ENCODE measurements around the gene PLA2G2F.

PLA2G2F gene, protein sequence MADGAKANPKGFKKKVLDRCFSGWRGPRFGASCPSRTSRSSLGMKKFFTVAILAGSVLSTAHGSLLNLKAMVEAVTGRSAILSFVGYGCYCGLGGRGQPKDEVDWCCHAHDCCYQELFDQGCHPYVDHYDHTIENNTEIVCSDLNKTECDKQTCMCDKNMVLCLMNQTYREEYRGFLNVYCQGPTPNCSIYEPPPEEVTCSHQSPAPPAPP

GRCh38 chr1:20138961-20139550 is at the start of gene PLA2G2F:
TSS of gene PLA2G2F (plus strand) at chr1:20139323. CDS start at chr1:20139428, 105 bp downstream.
- ATAC-seq = no peak
- no peak for DNase-seq

- ATAC-seq = no peak
- DNase-seq = no peak
These were observed 49.6 kb upstream of the PLA2G2F start for GRCh38 chr1:20089328-20090077.

DNA sequence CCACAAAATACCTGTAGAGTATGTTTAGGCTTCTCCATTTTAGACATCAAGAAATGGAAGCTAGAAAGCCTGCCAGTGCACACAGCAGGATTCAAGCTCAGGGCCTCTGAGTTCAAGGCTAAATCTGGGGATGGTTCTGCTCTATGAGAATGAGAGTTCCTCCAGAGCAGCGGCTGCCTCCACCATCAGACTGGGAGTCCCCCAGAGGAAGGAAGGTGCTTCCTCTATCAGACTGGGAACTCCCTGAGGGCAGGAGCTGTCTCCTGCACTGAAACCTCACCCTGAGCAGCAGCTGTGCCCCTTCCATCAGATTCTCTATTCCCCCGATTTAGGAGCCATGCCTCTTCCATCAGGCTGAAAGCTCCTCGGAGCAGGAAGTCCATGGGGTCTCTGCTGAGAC is 49.0 kb upstream of the PLA2G2F start:
- ATAC-seq (no peak), DNase-seq (no peak)

DNA sequence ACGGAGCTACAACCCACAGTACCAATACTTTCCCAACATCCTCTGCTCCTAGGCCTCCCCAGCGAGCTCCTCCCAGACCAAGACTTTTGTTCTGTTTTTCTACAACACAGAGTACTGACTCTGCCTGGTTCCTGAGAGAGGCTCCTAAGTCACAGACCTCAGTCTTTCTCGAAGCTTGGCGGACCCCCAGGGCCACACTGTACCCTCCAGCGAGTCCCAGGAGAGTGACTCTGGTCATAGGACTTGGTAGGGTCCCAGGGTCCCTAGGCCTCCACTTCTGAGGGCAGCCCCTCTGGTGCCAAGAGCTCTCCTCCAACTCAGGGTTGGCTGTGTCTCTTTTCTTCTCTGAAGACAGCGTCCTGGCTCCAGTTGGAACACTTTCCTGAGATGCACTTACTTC is 48.5 kb upstream of the PLA2G2F start:
- DNase-seq (no peak), ATAC-seq (no peak)

DNA sequence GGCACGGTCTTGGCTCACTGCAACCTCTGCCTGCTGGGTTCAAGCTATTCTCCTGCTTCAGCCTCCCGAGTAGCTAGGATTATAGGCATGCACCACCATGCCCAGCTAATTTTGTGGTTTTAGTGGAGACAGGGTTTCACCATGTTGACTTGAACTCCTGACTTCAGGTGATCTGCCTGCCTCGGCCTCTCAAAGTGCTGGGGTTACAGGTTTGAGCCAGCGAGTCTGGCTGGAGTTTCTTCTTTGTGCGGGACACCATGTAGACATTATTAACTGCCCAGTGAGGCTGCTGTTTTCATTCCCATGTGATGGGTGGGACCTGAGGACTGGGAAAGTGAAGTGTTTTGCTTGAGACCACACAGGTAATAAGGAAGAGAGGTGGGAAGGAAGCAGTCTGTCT is 45.8 kb upstream of the PLA2G2F start:
- no peak for DNase-seq
- no peak for ATAC-seq

DNA sequence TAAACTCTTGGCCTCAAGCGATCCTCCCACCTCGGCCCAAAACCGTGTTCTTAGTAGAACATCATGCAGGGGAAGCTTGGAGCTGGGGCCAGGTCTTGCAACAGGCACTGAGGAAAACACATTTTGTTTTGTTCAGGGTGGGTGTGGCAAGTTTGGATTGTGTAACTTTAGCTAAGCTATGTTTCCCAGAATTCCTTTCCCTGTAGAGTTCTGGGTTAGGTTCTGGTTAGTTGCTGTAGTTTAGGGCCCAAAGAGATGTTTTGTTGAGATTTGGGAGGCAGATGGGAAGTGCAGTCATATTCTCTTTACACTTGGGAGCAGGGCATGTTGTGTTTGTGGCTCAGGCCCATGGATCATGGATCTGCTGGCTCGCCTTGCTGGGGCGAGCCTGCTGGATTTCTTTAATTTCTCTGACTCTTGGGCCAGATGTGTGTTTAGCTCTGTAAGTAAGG is 45.2 kb upstream of the PLA2G2F start:
- DNase-seq = no peak
- no peak for ATAC-seq

DNA sequence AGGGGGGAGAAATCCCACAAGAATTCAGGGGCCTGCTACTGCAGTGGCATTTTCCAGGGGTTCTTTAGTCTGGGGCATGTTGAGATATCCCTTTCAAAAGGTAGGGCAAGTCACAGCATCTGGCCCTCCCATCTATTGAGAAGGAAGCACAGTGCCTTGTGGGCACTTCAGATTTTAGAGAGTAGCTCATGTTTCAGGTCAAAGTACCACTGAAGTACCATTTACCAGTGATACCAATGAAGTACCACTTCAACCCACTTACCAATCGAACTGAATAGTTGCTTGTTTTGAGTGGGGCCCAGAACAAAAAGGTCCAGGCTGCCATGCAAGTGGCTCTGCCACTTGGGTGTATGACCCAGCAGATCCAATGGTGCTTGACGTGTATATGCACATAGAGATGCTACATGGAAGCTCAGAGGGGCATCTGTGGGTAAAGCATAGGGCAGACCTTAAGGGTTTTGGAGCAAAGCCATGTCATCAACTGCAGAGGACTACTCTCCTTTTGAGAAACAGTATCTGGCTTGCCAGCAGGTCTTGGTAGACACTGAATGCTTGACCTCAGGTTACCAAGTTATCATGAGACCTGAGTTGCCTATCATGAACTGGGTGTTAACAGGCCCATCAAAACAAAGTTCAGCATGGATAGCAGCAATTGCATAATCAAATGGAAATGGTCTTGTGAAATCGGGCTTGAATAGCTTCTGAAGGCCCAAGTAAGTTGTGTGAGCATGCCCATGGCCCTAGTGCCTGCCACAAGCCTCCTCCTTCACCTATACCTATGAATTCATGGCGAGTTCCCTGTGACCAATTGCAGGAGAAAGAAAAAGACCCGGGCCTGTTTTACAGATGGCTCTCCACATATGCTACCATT is 43.3 kb upstream of the PLA2G2F start:
- DNase-seq = no peak
- no peak for ATAC-seq

- no peak for DNase-seq
- ATAC-seq = no peak
These were observed 42.2 kb upstream of the PLA2G2F start for GRCh38 chr1:20096840-20097447.

DNA sequence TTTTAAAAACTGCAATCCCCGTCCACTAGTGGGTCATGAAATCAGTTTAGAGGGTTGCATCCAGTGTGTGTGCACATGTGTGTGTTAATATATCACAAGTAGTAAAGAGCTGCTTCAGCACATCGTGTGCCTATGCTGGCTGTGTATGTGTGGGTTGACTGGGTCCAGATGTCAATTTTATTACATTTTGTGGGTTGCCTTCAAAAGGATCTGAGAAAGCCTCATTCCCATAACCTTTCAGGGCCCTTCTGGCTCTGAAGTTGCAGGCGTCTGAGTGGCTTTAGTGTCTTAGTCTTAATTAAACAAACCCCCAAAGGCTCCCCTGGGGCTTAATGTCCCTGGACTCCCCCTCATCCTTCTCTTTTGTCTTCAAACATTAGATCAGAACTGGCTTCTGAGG is 39.6 kb upstream of the PLA2G2F start:
- no peak for DNase-seq
- no peak for ATAC-seq

- DNase-seq = peak; percentile 31
- no peak for ATAC-seq
These were observed 38.3 kb upstream of the PLA2G2F start for GRCh38 chr1:20100632-20101355.

GRCh38 chr1:20102875-20103274 is 36.2 kb upstream of the PLA2G2F start:
- no peak for DNase-seq
- ATAC-seq = no peak

- DNase-seq (no peak), ATAC-seq (no peak)
These were observed 33.3 kb upstream of the PLA2G2F start for GRCh38 chr1:20105856-20106255.

DNA sequence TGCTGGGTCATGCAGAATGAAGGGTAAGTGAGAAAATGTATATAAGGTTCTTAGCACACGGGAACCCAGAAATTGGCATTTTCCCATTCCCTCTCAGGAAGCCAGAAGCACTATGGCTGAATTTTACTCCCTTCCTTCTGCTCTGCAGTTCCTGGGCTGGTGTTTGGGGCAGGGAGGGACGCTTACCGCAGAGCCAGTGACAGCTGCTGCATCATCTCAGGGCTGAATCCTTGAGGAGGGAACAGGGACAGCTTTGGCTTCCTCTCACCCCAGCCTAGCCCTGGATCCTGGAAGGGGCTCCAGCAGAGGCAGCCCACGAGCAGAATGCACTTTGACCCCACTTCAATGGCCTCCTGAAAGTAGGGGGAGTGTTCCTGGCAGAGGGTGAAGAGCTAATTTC is 31.8 kb upstream of the PLA2G2F start:
- DNase-seq = no peak
- no peak for ATAC-seq

GRCh38 chr1:20107796-20108195 is 31.3 kb upstream of the PLA2G2F start:
- ATAC-seq (no peak), DNase-seq (no peak)

GRCh38 chr1:20108366-20109123 is 30.6 kb upstream of the PLA2G2F start:
- no peak for ATAC-seq
- no peak for DNase-seq

GRCh38 chr1:20109223-20109856 is 29.8 kb upstream of the PLA2G2F start:
- DNase-seq = no peak
- ATAC-seq = no peak

- DNase-seq = no peak
- no peak for ATAC-seq
These were observed 28.4 kb upstream of the PLA2G2F start for GRCh38 chr1:20110679-20111078.

- no peak for DNase-seq
These were observed 27.7 kb upstream of the PLA2G2F start for GRCh38 chr1:20111452-20111851.

DNA sequence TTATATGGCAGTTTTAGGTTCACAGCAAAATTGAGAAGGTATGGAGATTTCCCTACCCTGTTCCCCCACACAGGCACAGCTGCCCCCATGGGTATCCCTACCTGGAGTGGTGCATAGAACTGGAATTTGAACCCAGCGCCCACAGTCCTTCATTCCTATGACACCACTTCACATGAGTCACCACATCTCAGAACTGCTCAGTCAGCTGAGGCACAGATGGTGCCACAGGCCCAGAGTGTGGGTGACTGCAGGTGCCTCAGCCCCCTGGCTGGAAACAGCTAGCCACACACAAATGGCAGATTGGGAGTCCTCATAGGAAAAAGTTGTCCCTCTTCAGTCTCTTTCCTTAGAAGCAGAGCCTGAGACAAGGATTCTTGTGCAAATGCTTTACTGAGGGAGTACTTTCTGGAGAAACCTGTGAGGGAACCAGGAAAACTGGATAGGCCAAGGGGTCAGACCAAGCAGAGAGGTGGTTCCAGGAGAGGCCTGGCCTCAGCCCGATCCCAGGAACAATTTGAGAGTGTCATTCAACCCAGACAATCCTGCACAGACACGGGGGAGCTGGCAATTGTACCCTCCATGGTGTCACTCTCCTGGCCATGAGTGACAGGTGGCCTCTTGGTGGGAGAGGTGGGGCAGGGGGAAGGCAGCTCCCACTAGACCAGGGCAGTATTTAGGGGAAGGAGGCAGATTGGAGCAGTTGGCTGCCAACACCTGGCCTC is 26.7 kb upstream of the PLA2G2F start:
- ATAC-seq (no peak), DNase-seq (no peak)

More at GRCh38 chr1:20111452-20111851, 27.7 kb upstream of the PLA2G2F start:
- ATAC-seq = no peak

Data from stimulated activated naive CD8-positive, alpha-beta T cell treated with anti-CD3 and anti-CD28 coated beads, Interleukin-15, Interleukin-2, amounts not matched to agents 100 U/mL and 50 U/mL, for 24 hours (primary cell).